Measurements from ENCODE around the gene KIAA1958. TPM values are rescaled to one million over a fixed set of nuclear protein-coding genes. Genes with fewer than 3 reads are reported as not detected.

Gene KIAA1958
- total RNA-seq (2014; rRNA removed; shearing (Covaris generic)), result 37.9 and 41.7 TPM in 2 replicates
- 7.6 and 9.4 TPM in 2 replicates for polyA plus RNA-seq (2016; fragmentation: Nextera tagmentation; extraction: Ambion mirVana)
- long read RNA-seq, full-length matches to known transcripts, result 1 of 5 reads
- long read RNA-seq, partial matches to known transcripts, result 2 of 5 reads
- long read RNA-seq, other reads (novel, unspliced or antisense), result 2 of 5 reads

DNA sequence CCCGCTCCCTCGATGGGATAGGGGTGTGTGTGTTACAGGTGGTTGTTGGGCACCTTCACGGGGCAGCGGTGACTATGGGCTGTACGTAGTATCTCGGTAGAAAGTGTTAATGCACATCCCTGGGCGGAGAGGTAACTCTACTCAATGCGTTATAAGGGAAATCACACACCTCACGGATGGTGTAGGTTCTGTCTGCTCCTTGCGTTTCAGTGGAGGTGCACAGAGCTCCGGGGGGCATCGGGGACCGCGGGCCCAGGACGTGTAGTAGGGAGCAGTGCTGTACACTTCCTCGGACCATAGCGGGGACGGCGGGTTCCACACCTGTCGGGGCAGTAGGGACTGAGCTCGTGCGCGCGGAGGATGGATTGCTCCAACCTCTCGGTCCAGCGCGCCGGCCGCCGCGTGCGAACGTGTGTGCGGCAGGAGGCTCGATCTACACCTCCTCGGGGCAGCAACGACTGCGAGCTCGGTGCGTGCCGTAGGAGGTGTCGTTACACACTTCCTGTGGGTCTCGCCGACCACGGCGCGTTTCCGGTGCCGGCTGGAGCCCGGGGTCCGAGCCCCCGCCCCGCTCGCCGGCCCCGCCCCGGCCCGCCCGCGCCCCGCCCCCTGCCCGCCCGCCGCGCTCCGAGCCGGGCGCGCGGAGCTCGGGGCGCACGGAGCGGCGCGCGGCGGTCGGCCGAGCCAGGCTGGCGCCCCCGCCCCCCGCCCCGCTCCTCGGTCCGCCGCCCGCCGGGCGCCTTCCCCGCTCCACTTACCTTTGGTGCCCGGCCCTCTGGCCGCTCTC lies at the start of gene KIAA1958:
Gene KIAA1958, plus strand, starts transcription at position 607 of the 787 bp plus-strand sequence. CDS start 87,254 bp downstream, outside the sequence.
- Histone ChIP-seq H3K27me3 (ENCODE audit: insufficient read depth) (no peaks in the 10 kb centered on the region), H2AFZ (peak within 1 kb of the TSS; percentile 98), H3K4me1 (ENCODE audit: insufficient read depth) (peaks cover 33% of the 10 kb centered on the region), H3K27ac (ENCODE audit: low read depth) (peak within 1 kb of the TSS; percentile 60; the same call in 1 of the 2 replicates), H3K36me3 (ENCODE audit: insufficient read depth) (no peaks in the 10 kb centered on the region), H3F3A (replicated peaks; ENCODE audit: low read depth) (no peaks in the 10 kb centered on the region), H3K9me2 (ENCODE audit: insufficient read depth) (no peaks in the 10 kb centered on the region), H3K4me2 (peak within 1 kb of the TSS; percentile 92), H4K20me1 (replicated peaks; ENCODE audit: insufficient read depth) (peaks cover 12% of the 10 kb centered on the region), H3K79me2 (replicated peaks; ENCODE audit: insufficient read depth) (peaks cover 49% of the 10 kb centered on the region), H3K4me3 (peak within 1 kb of the TSS; percentile 84)
- Mint-ChIP-seq H3K4me1 (peaks cover 34% of the 10 kb centered on the region), H3K36me3 (ENCODE audit: low read depth) (no peaks in the 10 kb centered on the region; the same call in 2 of the 3 replicates), H3K4me3 (peak within 1 kb of the TSS; percentile 97), H3K27me3 (ENCODE audit: insufficient read depth, low read depth, poor library complexity) (peaks cover 16% of the 10 kb centered on the region), H3K9me3 (no peaks in the 10 kb centered on the region), H3K27ac (peak within 1 kb of the TSS; percentile 97)
- peak; percentile 89 for ATAC-seq
- DNase-seq (ENCODE audit: low spot score), result peak; percentile 92
- no peak for TF ChIP-seq EZH2phosphoT487 (IDR thresholded peaks at IDR 0.05; ENCODE audit: unreplicated experiment)
- 0 out of 2 replicates have a peak, but pooled peaks have one; percentile 44 for TF ChIP-seq CREB1 (CRISPR knock-in tag; IDR thresholded peaks at IDR 0.05; ENCODE audit: low read depth)
- TF ChIP-seq ZNF462 (CRISPR knock-in tag; IDR thresholded peaks at IDR 0.05), result no peak
- peak; percentile 99 for TF ChIP-seq POLR2AphosphoS5 (IDR thresholded peaks at IDR 0.05; ENCODE audit: low read depth)
- TF ChIP-seq ZNF331 (CRISPR knock-in tag; IDR thresholded peaks at IDR 0.05; ENCODE audit: low read depth), result no peak
- no peak for TF ChIP-seq STAT1 (IDR thresholded peaks at IDR 0.05; ENCODE audit: unreplicated experiment)
- TF ChIP-seq ETS1 (IDR thresholded peaks at IDR 0.05), result peak; percentile 66; the same call in 1 of the 2 replicates
- TF ChIP-seq CTCF (conservative IDR thresholded peaks at IDR 0.05; ENCODE audit: low read depth in 2 of 2), result no peak
- no peak for TF ChIP-seq JUNB (IDR thresholded peaks at IDR 0.05; ENCODE audit: unreplicated experiment)
